GM18520 (cell line): ENCODE results near the gene TEX48.

Experiments
- ATAC-seq: cut with Tn5 transposase; IDR thresholded peaks from one replicate; pipeline ENCODE4 v1.9.1; 2021; ENCODE audit not compliant: unreplicated experiment

The TEX48 gene, protein sequence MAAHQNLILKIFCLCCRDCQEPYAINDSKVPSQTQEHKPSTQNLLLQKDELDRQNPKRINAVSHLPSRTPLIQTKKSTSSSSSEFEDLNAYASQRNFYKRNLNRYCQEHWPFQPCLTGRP

DNA sequence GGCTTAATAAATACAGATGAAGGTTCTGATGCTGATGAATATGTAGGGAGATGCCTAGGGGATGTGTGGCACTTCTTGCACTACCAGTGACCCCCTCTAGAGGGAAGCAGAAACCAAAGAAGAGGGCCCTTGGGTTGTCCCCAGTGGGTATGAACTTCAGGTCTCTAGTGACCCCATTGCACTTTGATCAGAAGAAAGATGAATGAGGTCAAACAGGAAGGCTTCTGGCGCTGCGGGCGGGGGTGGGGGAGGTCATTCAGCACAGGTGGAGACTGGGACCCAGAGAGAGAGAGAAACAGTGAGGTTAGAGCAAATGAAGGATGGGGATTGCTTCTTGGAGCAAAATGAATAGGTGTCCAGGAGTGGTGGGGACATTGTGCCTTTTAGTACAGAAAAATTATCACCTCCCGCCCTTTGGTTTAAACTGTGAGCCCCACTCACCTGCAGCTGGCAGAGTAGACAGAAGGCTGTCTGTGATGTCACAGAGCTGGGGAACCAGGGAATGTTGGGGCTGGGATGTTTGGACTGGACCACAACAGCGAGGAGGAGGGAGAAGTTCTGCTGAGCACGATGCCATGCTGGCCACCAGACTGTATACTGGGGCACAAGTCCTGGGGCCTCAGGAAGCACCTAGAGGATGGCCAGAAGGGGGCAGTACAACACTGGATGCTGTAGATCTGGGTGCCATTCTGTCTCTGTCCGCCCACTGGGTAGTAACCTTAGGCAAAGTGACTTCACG, at the start of gene TEX48:
TSS of gene TEX48 (minus strand) at position 599 of the 739 bp plus-strand sequence. CDS start 10,469 bp downstream, outside the sequence.
- ATAC-seq: no peak

GRCh38 chr9:114731701-114732100, 49.7 kb upstream of the TEX48 start:
- no peak for ATAC-seq

DNA sequence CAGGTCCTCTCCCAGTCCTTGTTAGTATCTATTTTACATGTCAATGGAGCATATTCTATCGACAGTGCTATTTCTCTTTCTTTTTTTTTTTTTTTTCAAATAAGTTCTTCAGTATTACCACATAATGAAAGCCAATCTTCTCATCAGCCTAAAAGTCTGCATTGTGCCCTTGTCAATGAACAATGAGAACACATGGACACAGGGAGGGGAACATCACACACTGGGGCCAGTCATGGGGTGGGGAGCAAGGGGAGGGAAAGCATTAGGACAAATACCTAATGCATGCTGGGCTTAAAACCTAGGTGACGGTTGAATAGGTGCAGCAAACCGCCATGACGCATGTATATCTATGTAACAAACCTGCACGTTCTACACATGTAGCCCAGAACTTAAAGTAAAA, 47.7 kb upstream of the TEX48 start:
- ATAC-seq: no peak

- no peak for ATAC-seq
Observed at GRCh38 chr9:114725930-114726329, 43.9 kb upstream of the TEX48 start.

- no peak for ATAC-seq
Observed at GRCh38 chr9:114724744-114725143, 42.8 kb upstream of the TEX48 start.

DNA sequence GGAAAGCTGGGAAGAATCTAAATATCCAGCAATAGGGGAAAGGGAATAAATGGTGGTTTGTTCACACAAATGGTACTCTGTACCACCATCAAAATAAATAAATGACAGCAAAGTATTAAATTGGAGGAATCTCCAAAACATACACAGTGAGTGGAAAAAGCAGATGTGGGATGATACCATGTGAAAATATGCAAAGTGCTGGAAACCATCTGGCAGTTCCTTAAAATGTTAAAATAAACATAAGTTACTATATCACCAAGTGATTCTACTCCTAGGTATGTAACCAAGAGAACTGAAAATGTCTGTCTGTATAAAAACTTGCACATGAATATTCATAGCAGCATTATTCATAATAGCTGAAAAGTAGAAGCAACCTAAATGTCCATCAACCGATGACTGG, 41.9 kb upstream of the TEX48 start:
- no peak for ATAC-seq

- no peak for ATAC-seq
Observed at GRCh38 chr9:114722937-114723620, 41.1 kb upstream of the TEX48 start.

DNA sequence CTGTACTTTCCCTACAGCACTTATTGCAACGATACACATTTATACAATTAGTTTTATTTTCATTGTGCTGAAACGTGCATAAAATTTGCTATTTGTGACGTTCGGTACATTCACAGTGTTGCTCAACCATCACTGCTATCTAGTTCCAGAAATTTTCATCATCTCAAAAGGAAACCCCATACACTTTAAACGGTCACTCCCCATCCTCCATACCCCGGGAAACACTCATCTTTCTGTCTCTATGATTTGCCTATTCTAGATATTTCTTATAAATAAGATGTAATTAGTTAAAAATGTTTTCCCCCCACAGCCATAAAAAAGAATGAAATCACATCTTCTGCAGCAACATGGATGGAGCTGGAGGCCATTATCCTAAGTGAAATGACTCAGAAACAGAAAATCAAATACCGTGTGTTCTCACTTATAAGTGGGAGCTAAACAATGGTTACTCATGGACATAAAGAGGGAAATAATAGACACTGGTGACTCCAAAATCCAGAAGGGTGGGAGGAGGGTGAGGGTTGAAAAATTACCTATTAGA, 40.2 kb upstream of the TEX48 start:
- no peak for ATAC-seq

DNA sequence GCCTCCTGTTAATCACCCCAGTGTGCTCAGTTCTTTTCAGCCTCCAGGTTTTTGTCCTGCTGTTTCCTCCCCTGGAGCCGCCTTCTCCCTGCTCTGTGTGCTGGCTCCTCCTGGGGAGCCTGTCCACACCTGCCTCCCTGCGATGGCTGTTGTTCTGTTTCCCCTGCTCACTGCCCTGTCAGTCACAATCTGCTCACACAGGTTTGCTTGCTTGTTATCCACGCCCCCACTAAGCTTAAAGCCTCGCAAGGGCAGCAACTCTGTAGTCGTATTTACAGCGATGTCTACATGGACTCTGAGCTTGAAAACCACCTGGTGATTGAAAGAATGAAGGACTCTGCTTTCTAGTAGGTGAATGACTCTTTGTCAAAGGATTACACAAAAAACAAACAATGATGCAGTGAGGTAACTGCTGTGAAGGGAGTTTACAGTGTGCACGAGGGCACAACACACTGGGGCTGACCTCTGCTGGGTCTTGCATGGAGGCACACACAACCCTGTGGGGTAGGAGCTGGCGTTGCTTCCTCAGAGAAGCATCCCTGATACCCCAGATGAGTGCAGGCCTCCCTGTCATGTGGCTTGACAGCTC, 39.6 kb upstream of the TEX48 start:
- no peak for ATAC-seq

GRCh38 chr9:114720086-114720676, 38.2 kb upstream of the TEX48 start:
- no peak for ATAC-seq

- no peak for ATAC-seq
Observed at GRCh38 chr9:114719290-114719689, 37.3 kb upstream of the TEX48 start.

- peak; percentile 58 for ATAC-seq
Observed at GRCh38 chr9:114718801-114719221, 36.8 kb upstream of the TEX48 start.

GRCh38 chr9:114717908-114718486, 36.0 kb upstream of the TEX48 start:
- ATAC-seq: no peak

DNA sequence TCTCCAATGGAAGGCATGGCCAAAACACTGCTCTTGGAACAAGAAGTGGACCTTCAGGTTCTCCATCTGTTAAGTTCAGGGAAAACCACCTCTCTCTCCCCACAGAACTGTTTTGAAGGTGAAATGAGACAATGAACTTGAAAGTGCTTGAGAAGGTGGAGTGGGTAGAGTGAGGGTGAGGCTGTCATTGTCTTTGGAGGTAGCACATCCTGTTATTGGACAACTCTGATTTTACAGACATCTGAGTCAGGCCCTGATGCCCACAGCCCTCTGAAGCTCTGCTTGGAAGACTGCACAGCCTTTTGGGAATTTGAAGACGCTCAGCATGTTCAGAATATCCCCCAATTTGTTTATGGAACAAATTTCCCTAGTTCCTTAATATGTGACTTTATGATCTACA, 27.6 kb upstream of the TEX48 start:
- no peak for ATAC-seq

- ATAC-seq: no peak
Observed at GRCh38 chr9:114706711-114707110, 24.7 kb upstream of the TEX48 start.

- ATAC-seq: no peak
Observed at GRCh38 chr9:114701988-114702387, 20.0 kb upstream of the TEX48 start.

DNA sequence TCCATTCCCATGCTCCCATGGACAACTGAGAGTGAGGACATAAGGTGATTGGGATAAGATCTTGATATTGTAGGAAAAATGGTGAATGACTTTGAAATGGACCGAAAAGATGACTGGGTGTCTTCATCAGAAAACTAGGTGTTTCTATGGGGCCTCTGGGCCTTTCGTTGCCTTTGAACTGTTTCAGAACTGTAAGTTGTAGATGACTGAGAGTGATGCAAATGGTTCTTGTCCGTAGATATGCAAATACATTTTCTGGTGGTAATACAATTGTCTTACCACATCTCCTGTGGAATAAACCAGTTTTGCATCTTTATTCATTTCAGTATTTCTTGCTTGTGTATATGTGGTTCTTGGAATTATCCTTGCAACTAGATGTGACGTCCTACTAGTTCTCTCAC, 16.0 kb upstream of the TEX48 start:
- ATAC-seq: peak; percentile 42

- peak; percentile 65 for ATAC-seq
Observed at GRCh38 chr9:114696814-114697544, 15.0 kb upstream of the TEX48 start.

DNA sequence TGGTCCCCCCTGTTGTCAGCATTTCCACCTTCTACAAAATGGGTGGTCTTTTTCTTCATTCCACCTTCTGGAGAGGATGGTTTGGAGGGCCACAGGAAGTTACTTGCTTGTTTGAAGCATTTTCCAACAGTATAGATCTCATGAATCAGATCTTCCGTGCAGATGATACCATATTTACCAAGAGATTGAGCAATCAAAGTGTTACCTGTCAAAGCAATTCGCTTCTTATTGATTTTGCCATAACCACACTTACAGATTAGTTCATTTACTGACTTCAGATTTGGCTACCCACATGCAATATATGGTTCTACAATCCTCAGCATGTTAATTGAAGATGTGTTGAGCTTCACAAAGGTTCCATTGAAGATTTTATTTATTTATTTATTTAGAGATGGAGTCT, 14.0 kb upstream of the TEX48 start:
- ATAC-seq: no peak

DNA sequence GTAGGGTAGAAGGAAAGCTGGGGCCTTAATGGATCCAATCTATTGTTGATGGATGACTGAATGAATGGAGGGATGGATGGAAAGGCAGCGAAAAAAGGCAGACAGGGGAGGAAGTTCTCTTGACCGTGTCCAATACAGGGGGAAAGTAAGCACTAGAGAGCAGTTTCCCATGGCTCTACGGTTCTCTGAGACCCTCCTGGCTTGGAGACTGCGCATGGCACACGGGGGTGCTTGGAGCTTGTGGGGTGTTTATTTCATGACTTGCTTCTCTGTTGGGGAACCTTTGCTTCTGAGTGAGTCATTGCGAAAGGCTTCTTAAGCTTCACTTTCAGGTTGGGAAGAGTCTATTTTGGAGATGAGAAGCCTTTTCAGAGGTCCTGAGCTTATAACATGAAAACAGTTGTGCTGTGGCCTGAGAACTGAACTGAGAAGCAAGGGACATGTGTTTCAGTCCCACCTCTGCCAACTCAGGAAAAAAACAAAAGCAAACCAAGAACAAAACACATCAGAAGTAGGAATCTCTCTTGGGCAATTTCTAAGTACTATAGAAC, 12.8 kb upstream of the TEX48 start:
- ATAC-seq: no peak
